ENCODE measurements around the gene OSBPL8. TPM values are rescaled to one million over a fixed set of nuclear protein-coding genes. Genes with fewer than 3 reads are reported as not detected.

The OSBPL8 gene
- total RNA-seq, 1 donor, result 204 TPM

DNA sequence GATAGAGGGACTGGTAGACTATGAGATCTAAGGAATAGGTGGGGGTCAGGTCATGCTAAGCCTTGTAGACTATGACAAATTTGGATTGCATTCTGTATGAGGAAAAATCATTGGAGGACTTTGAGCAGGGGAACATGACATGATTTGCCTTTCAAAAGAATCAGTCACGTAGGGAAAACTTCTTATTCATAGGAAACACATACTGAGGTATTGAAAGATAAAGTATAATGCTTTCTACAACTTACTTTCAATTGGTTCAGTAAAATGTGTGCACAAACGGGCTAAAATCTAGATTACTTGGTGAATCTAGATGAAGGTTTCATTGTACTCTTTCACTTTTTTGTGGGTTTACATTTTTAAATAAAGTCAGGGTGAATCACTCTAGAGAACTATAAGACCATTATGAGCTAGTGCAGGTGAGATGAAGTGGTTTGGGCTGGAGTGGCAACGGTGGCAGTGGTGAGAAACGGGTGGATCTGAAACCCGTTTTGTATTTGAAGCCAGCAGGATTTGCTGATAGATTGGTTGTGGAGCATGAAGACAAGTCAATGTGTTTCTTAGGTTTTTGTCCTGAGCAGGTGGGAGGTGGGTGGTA, 218.0 kb downstream of the OSBPL8 start:
- Histone ChIP-seq H4K20me1 (ENCODE audit: insufficient read depth, low read length) (no peaks in the 10 kb centered on the region), H3K9me3 (ENCODE audit: low read depth, low read length) (no peaks in the 10 kb centered on the region), H3K4me1 (ENCODE audit: insufficient read depth, low read length) (peaks cover 32% of the 10 kb centered on the region), H2AFZ (ENCODE audit: low read length) (no peak overlapping the region), H3K4me2 (ENCODE audit: insufficient read depth, low read length) (no peak overlapping the region), H3K27me3 (ENCODE audit: insufficient read depth, low read length) (no peaks in the 10 kb centered on the region), H3K36me3 (ENCODE audit: insufficient read depth, low read length) (no peaks in the 10 kb centered on the region), H3K4me3 (ENCODE audit: insufficient read depth, low read length) (no peak overlapping the region), H3K27ac (ENCODE audit: low read depth, low read length) (no peak overlapping the region), H3K79me2 (ENCODE audit: insufficient read depth, low read length) (peaks cover 21% of the 10 kb centered on the region)
- no peak for TF ChIP-seq CTCF (IDR thresholded peaks at IDR 0.05; ENCODE audit: extremely low read depth, low read depth, low read length)
- peak; percentile 62 for DNase-seq (ENCODE audit: insufficient read length, low spot score, missing footprints)

DNA sequence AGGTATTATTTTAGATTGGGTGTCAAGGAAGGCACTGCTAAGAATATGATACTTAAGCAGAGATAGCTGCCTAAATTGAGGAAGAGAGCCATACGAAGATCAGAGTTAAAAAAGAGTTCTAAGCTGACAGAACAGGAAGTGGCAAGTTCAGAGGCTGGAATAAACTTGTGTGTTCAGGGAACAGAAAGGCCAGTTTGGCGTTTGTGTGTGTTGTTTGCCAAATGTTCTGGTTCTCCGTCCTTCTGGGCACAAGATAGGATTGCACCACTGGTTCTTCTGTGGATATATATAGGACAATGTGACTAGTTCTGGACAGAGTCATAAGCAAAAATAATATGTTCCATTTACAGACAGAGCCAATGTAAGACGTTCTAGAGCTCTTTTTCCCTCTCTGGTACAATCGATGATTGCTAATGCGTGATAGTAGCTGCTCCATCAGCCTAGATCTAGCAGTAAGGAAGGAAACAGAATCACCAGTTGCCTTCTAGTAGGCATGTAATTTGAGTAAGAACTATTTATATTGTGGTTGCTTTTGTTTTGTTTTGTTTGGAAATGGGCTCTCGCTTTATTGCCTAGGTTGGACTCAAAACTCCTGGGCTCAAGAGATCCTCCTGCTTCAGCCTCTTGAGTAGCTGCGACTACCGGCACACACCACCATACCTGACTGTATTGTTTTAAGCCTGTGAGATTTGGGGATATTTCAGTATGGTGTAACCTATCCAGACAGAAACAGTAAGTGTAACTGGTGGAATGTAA, 218.7 kb downstream of the OSBPL8 start:
- H3K27me3 ChIP-seq (ENCODE audit: insufficient read depth, low read length), result no peaks in the 10 kb centered on the region
- no peak overlapping the region for H3K27ac ChIP-seq (ENCODE audit: low read depth, low read length)
- no peak overlapping the region for H3K4me3 ChIP-seq (ENCODE audit: insufficient read depth, low read length)
- no peak for DNase-seq (ENCODE audit: insufficient read length, low spot score, missing footprints)
- H3K36me3 ChIP-seq (ENCODE audit: insufficient read depth, low read length), result no peaks in the 10 kb centered on the region
- H3K79me2 ChIP-seq (ENCODE audit: insufficient read depth, low read length), result peaks cover 14% of the 10 kb centered on the region
- H2AFZ ChIP-seq (ENCODE audit: low read length), result no peak overlapping the region
- no peak overlapping the region for H3K4me2 ChIP-seq (ENCODE audit: insufficient read depth, low read length)
- no peaks in the 10 kb centered on the region for H3K9me3 ChIP-seq (ENCODE audit: low read depth, low read length)
- H3K4me1 ChIP-seq (ENCODE audit: insufficient read depth, low read length), result peaks cover 25% of the 10 kb centered on the region
- no peak for TF ChIP-seq CTCF (IDR thresholded peaks at IDR 0.05; ENCODE audit: extremely low read depth, low read depth, low read length)
- H4K20me1 ChIP-seq (ENCODE audit: insufficient read depth, low read length), result no peaks in the 10 kb centered on the region

DNA sequence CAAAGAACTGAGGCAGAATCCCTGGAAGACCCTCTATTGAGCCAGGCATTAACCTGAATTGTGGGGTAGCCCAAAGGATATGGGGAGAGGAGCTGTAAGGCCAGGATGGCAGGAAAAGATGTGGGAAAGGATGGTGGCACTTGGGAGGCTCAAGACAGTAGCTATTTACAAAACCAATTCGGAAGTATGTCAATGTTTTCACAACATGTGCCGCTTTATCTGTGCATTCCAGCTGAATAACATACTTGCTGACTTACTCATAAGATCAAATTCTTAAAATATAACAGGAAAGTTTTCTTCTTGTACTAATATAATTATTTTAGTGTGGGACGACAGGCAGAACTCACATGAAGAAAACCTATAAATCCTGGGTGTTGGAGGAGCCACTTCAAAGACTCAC, 222.0 kb downstream of the OSBPL8 start:
- no peak overlapping the region for H2AFZ ChIP-seq (ENCODE audit: low read length)
- no peak for TF ChIP-seq CTCF (IDR thresholded peaks at IDR 0.05; ENCODE audit: extremely low read depth, low read depth, low read length)
- no peaks in the 10 kb centered on the region for H3K27me3 ChIP-seq (ENCODE audit: insufficient read depth, low read length)
- peak overlapping the region; percentile 7 for H3K4me3 ChIP-seq (ENCODE audit: insufficient read depth, low read length)
- peaks cover 20% of the 10 kb centered on the region for H3K4me1 ChIP-seq (ENCODE audit: insufficient read depth, low read length)
- peak overlapping the region; percentile 43 for H3K27ac ChIP-seq (ENCODE audit: low read depth, low read length)
- DNase-seq (ENCODE audit: insufficient read length, low spot score, missing footprints), result peak; percentile 25
- no peaks in the 10 kb centered on the region for H4K20me1 ChIP-seq (ENCODE audit: insufficient read depth, low read length)
- H3K79me2 ChIP-seq (ENCODE audit: insufficient read depth, low read length), result no peaks in the 10 kb centered on the region
- H3K9me3 ChIP-seq (ENCODE audit: low read depth, low read length), result no peaks in the 10 kb centered on the region
- H3K36me3 ChIP-seq (ENCODE audit: insufficient read depth, low read length), result no peaks in the 10 kb centered on the region
- H3K4me2 ChIP-seq (ENCODE audit: insufficient read depth, low read length), result peak overlapping the region; percentile 40

- no peaks in the 10 kb centered on the region for H3K9me3 ChIP-seq (ENCODE audit: low read depth, low read length)
- DNase-seq (ENCODE audit: insufficient read length, low spot score, missing footprints), result no peak
- TF ChIP-seq CTCF (IDR thresholded peaks at IDR 0.05; ENCODE audit: extremely low read depth, low read depth, low read length), result no peak
- no peak overlapping the region for H3K27ac ChIP-seq (ENCODE audit: low read depth, low read length)
- H3K36me3 ChIP-seq (ENCODE audit: insufficient read depth, low read length), result no peaks in the 10 kb centered on the region
- H3K4me2 ChIP-seq (ENCODE audit: insufficient read depth, low read length), result no peak overlapping the region
- H3K79me2 ChIP-seq (ENCODE audit: insufficient read depth, low read length), result no peaks in the 10 kb centered on the region
- peaks cover 17% of the 10 kb centered on the region for H3K4me1 ChIP-seq (ENCODE audit: insufficient read depth, low read length)
- no peaks in the 10 kb centered on the region for H4K20me1 ChIP-seq (ENCODE audit: insufficient read depth, low read length)
- no peak overlapping the region for H3K4me3 ChIP-seq (ENCODE audit: insufficient read depth, low read length)
- H2AFZ ChIP-seq (ENCODE audit: low read length), result no peak overlapping the region
- no peaks in the 10 kb centered on the region for H3K27me3 ChIP-seq (ENCODE audit: insufficient read depth, low read length)
These were observed 227.0 kb downstream of the OSBPL8 start for GRCh38 chr12:76332606-76333005.
